K562 (cell line): ENCODE results near the gene CHPF2. TPM values are rescaled to one million over a fixed set of nuclear protein-coding genes. Genes with fewer than 3 reads are reported as not detected.

ENCODE experiments used
- CBX3 ChIP-seq, 2 experiments: IDR thresholded peaks; 1 replicate in 1 of 2; 2 replicates in 1 of 2; pipeline ENCODE4 v1.6.1; 2012; ENCODE audit warnings: inconsistent platforms in 2 of 2, low read length in 2 of 2, borderline replicate concordance in 1 of 2, control low read depth in 1 of 2
- CCNT2 ChIP-seq: IDR thresholded peaks from 2 replicates; pipeline ENCODE4 v1.6.1; 2011; ENCODE audit warnings: borderline replicate concordance, low read depth, mild to moderate bottlenecking, moderate library complexity, mixed read lengths, low read length; ENCODE audit not compliant: insufficient read length; ENCODE audit errors: extremely low read depth
- FOXJ3 ChIP-seq: sonication (generic); formaldehyde crosslinking; IDR thresholded peaks from 2 replicates; pipeline ENCODE4 v1.4.0; 2020; ENCODE audit warnings: mild to moderate bottlenecking, missing genetic modification reagents
- HDAC2 ChIP-seq: fragments of 450-650 bp; IDR thresholded peaks from 2 replicates; pipeline ENCODE4 v1.6.1; 2016; ENCODE audit warnings: mild to moderate bottlenecking
- HNRNPL ChIP-seq: fragments of 200-400 bp; formaldehyde crosslinking; IDR thresholded peaks from 2 replicates; pipeline ENCODE4 v1.6.1; 2017; ENCODE audit warnings: low read depth, mild to moderate bottlenecking, low read length
- MECOM ChIP-seq: fragments of 250-450 bp; sonication (Bioruptor Pico); IDR thresholded peaks from 2 replicates; pipeline ENCODE4 v1.8.0; 2022; ENCODE audit warnings: inconsistent platforms
- RB1 ChIP-seq: fragments of 450-650 bp; IDR thresholded peaks from 2 replicates; pipeline ENCODE4 v1.6.1; 2017; ENCODE audit warnings: low read depth, mild to moderate bottlenecking
- TCF3 ChIP-seq: sonication (generic); formaldehyde crosslinking; IDR thresholded peaks from 2 replicates; pipeline ENCODE4 v1.4.0; 2020; ENCODE audit warnings: mild to moderate bottlenecking, missing genetic modification reagents
- ZNF644 ChIP-seq: fragments of 200-800 bp; sonication (Bioruptor generic); IDR thresholded peaks from 2 replicates; pipeline ENCODE4 v1.6.1; 2016; ENCODE audit warnings: low read depth, missing genetic modification characterization, missing compliant biosample characterization
- polyA plus RNA-seq, 8 experiments: library from polyadenylated mRNA; depleted of rRNA in 4 of 8; stranded (reverse) in 5 of 8; unstranded in 3 of 8; fragments of >200 nt; fragmentation: Nextera tagmentation in 2 of 8; fragmentation: Illumina TruSeq in 1 of 8; extraction: Ambion mirVana in 2 of 8; extraction: Trizol in 1 of 8; gene quantifications; 2 replicates each; pipeline versions ENCODE4 v1.2.1 to v1.2.3, GENCODE V29; 2011 to 2014; ENCODE audit warnings: inconsistent platforms in 1 of 8, missing spikeins in 1 of 8
- total RNA-seq, 7 experiments: library from RNA; depleted of rRNA in 6 of 7; stranded (reverse); fragments of >200 nt in 6 of 7; fragmentation: Illumina TruSeq in 2 of 7; extraction: Trizol in 2 of 7; gene quantifications; 2 replicates each; pipeline versions ENCODE4 v1.2.1 to v1.2.3, GENCODE V29; 2011 to 2021; ENCODE audit warnings: low replicate concordance in 1 of 7
- TF ChIP-seq, protein P1 (sequence below): fragments of 250-450 bp; sonication (Bioruptor Pico); IDR thresholded peaks from 2 replicates; pipeline ENCODE4 v1.4.0; 2020; ENCODE audit warnings: mild to moderate bottlenecking, moderate library complexity, borderline replicate concordance
- TF ChIP-seq, protein P2 (sequence below): fragments of 450-650 bp; formaldehyde crosslinking; IDR thresholded peaks from 2 replicates; pipeline ENCODE4 v1.4.0; 2022; ENCODE audit warnings: missing genetic modification characterization
- TF ChIP-seq, protein P3 (sequence below): fragments of 150-350 bp; conservative IDR thresholded peaks from 2 replicates; pipeline ENCODE4 v1.6.1; 2014; ENCODE audit warnings: low read length
- TF ChIP-seq, protein P4 (sequence below): fragments of 200-800 bp; sonication (Bioruptor generic); IDR thresholded peaks from 2 replicates; pipeline ENCODE4 v1.6.1; 2017; ENCODE audit warnings: missing genetic modification characterization, missing compliant biosample characterization

CHPF2 gene
- total and polyA plus RNA-seq, 9 of the 15 experiments (the other 6 are each of a cell fraction or from before 2014, with no cell fraction given): 0.08 to 32.8 (median 10.5) TPM

DNA sequence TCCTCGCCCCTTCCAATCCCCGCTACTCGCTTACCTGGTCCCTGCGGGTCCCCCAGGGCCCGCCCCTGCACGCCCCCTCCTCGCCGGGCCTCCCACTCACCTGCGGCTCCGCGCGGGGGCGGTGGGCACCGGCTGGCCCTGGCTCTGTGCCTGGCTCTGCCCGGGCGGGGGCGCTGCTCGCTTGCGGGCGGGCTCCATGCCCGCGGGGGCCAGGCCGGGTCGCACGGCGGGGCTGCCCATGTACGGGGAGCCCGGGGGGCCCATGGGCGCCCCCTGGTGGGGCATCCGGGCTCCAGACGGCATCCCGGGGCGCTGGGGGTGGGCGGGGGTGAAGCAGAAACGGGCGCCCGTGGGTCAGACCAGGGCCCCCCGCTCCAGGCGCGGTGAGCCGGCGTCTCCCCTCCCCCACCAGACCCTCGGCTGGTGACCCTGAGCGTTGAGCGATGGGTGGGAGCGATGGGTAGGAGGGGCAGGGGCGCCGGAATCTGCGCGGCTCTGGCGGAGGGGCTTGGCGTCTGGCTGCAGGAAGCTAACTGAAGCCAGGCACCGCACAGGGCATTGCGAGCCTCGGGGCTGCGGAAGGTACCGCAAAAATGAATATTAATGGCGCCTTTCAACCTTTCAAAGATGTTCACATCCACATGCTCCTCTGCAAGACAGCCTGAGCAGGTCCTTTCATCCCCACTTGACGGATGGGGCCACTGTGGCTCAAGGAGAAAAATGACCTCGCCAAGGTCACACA, 13.2 kb downstream of the CHPF2 start (continued):
- TF ChIP-seq, protein P1, sequence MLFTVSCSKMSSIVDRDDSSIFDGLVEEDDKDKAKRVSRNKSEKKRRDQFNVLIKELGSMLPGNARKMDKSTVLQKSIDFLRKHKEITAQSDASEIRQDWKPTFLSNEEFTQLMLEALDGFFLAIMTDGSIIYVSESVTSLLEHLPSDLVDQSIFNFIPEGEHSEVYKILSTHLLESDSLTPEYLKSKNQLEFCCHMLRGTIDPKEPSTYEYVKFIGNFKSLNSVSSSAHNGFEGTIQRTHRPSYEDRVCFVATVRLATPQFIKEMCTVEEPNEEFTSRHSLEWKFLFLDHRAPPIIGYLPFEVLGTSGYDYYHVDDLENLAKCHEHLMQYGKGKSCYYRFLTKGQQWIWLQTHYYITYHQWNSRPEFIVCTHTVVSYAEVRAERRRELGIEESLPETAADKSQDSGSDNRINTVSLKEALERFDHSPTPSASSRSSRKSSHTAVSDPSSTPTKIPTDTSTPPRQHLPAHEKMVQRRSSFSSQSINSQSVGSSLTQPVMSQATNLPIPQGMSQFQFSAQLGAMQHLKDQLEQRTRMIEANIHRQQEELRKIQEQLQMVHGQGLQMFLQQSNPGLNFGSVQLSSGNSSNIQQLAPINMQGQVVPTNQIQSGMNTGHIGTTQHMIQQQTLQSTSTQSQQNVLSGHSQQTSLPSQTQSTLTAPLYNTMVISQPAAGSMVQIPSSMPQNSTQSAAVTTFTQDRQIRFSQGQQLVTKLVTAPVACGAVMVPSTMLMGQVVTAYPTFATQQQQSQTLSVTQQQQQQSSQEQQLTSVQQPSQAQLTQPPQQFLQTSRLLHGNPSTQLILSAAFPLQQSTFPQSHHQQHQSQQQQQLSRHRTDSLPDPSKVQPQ: no peak
- TF ChIP-seq, protein P2, sequence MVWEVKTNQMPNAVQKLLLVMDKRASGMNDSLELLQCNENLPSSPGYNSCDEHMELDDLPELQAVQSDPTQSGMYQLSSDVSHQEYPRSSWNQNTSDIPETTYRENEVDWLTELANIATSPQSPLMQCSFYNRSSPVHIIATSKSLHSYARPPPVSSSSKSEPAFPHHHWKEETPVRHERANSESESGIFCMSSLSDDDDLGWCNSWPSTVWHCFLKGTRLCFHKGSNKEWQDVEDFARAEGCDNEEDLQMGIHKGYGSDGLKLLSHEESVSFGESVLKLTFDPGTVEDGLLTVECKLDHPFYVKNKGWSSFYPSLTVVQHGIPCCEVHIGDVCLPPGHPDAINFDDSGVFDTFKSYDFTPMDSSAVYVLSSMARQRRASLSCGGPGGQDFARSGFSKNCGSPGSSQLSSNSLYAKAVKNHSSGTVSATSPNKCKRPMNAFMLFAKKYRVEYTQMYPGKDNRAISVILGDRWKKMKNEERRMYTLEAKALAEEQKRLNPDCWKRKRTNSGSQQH (CRISPR knock-in tag): no peak
- TF ChIP-seq HNRNPL (peak; percentile 88), FOXJ3 (CRISPR knock-in tag) (no peak), TCF3 (CRISPR knock-in tag) (no peak), RB1 (peak; percentile 81), ZNF644 (tag) (no peak), MECOM (CRISPR knock-in tag) (no peak), HDAC2 (no peak), CCNT2 (peak; percentile 54), CBX3 (IDR thresholded peaks at IDR 0.05; ENCODE audit: borderline replicate concordance in 1 of 2, low read length in 2 of 2) (no peak)
- TF ChIP-seq, protein P3, sequence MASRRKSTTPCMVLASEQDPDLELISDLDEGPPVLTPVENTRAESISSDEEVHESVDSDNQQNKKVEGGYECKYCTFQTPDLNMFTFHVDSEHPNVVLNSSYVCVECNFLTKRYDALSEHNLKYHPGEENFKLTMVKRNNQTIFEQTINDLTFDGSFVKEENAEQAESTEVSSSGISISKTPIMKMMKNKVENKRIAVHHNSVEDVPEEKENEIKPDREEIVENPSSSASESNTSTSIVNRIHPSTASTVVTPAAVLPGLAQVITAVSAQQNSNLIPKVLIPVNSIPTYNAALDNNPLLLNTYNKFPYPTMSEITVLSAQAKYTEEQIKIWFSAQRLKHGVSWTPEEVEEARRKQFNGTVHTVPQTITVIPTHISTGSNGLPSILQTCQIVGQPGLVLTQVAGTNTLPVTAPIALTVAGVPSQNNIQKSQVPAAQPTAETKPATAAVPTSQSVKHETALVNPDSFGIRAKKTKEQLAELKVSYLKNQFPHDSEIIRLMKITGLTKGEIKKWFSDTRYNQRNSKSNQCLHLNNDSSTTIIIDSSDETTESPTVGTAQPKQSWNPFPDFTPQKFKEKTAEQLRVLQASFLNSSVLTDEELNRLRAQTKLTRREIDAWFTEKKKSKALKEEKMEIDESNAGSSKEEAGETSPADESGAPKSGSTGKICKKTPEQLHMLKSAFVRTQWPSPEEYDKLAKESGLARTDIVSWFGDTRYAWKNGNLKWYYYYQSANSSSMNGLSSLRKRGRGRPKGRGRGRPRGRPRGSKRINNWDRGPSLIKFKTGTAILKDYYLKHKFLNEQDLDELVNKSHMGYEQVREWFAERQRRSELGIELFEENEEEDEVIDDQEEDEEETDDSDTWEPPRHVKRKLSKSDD: no peak
- TF ChIP-seq, protein P4, sequence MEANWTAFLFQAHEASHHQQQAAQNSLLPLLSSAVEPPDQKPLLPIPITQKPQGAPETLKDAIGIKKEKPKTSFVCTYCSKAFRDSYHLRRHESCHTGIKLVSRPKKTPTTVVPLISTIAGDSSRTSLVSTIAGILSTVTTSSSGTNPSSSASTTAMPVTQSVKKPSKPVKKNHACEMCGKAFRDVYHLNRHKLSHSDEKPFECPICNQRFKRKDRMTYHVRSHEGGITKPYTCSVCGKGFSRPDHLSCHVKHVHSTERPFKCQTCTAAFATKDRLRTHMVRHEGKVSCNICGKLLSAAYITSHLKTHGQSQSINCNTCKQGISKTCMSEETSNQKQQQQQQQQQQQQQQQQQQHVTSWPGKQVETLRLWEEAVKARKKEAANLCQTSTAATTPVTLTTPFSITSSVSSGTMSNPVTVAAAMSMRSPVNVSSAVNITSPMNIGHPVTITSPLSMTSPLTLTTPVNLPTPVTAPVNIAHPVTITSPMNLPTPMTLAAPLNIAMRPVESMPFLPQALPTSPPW (CRISPR knock-in tag): peak; percentile 65
